MM.1S (cell line): ENCODE measurements around the gene PIAS4.

Experiments
- DNase-seq: peaks from one replicate; pipeline ENCODE4 v3.0.0-alpha.2; 2015
- H2AFZ ChIP-seq: fragments of 300-600 bp; sonication (generic); 2 replicates; pipeline ENCODE4 v1.6.0; 2016; ENCODE audit warnings: antibody characterized with exemption, low read length
- H3F3A ChIP-seq: fragments of 300-600 bp; sonication (generic); 2 replicates; pipeline ENCODE4 v1.6.1; 2016; ENCODE audit warnings: mild to moderate bottlenecking, antibody characterized with exemption, low read length, moderate library complexity, mixed read lengths; ENCODE audit not compliant: insufficient read depth
- H3K27ac ChIP-seq: fragments of 300-600 bp; sonication (generic); 2 replicates; pipeline ENCODE4 v1.5.1; 2016; ENCODE audit warnings: mild to moderate bottlenecking, low read length
- H3K27me3 ChIP-seq: fragments of 300-600 bp; sonication (generic); replicated peaks from 2 replicates; pipeline ENCODE4 v1.6.0; 2016; ENCODE audit warnings: low read length; ENCODE audit not compliant: insufficient read depth
- H3K36me3 ChIP-seq: fragments of 300-600 bp; sonication (generic); replicated peaks from 2 replicates; pipeline ENCODE4 v1.6.1; 2016; ENCODE audit warnings: mild to moderate bottlenecking, low read length, mixed read lengths; ENCODE audit not compliant: insufficient read depth
- H3K4me1 ChIP-seq: fragments of 300-600 bp; sonication (generic); 2 replicates; pipeline ENCODE4 v1.6.1; 2016; ENCODE audit warnings: low read length, mixed read lengths
- H3K4me2 ChIP-seq: fragments of 300-600 bp; sonication (generic); 2 replicates; pipeline ENCODE4 v1.6.0; 2016; ENCODE audit warnings: low read depth, low read length
- H3K4me3 ChIP-seq: fragments of 300-600 bp; sonication (generic); 2 replicates; pipeline ENCODE4 v1.5.1; 2016; ENCODE audit warnings: low read length, mixed read lengths
- H3K79me2 ChIP-seq: fragments of 300-600 bp; sonication (generic); 2 replicates; pipeline ENCODE4 v1.6.1; 2016; ENCODE audit warnings: mixed run types, low read length, mixed read lengths
- H3K9ac ChIP-seq: fragments of 300-600 bp; sonication (generic); 2 replicates; pipeline ENCODE4 v1.6.1; 2016; ENCODE audit warnings: low read length, mixed read lengths
- H3K9me2 ChIP-seq: fragments of 300-600 bp; sonication (generic); replicated peaks from 2 replicates; pipeline ENCODE4 v1.6.1; 2016; ENCODE audit warnings: mild to moderate bottlenecking, low read length, mixed read lengths; ENCODE audit not compliant: insufficient read depth
- H3K9me3 ChIP-seq: fragments of 300-600 bp; sonication (generic); replicated peaks from 2 replicates; pipeline ENCODE4 v1.6.1; 2016; ENCODE audit warnings: mild to moderate bottlenecking, low read length, mixed read lengths; ENCODE audit not compliant: insufficient read depth
- H4K20me1 ChIP-seq: fragments of 300-600 bp; sonication (generic); 2 replicates; pipeline ENCODE4 v1.6.1; 2016; ENCODE audit warnings: mild to moderate bottlenecking, low read length, moderate library complexity, mixed read lengths; ENCODE audit not compliant: insufficient read depth
- EZH2 ChIP-seq: fragments of 300-600 bp; sonication (generic); optimal IDR thresholded peaks from 2 replicates; pipeline ENCODE3; 2017; ENCODE audit warnings: low read depth, mild to moderate bottlenecking, antibody characterized with exemption, low read length, mixed read lengths
- EZH2phosphoT487 ChIP-seq: fragments of 300-600 bp; sonication (generic); IDR thresholded peaks from 2 replicates; pipeline ENCODE4 v1.6.1; 2018; ENCODE audit warnings: antibody characterized with exemption, low read length
- TF ChIP-seq, protein P1 (sequence below): fragments of 300-600 bp; sonication (generic); IDR thresholded peaks from 2 replicates; pipeline ENCODE4 v1.5.1; 2016; ENCODE audit warnings: antibody characterized with exemption, low read length, mixed read lengths

The PIAS4 gene

GRCh38 chr19:4035582-4035981 lies 28.0 kb downstream of the PIAS4 start:
- Histone ChIP-seq H3K9ac (no peak overlapping the region), H3K4me1 (no peaks in the 10 kb centered on the region), H3K36me3 (no peaks in the 10 kb centered on the region), H3K79me2 (no peaks in the 10 kb centered on the region), H4K20me1 (no peaks in the 10 kb centered on the region), H3K27me3 (no peaks in the 10 kb centered on the region), H3K4me2 (no peak overlapping the region), H3K9me3 (no peaks in the 10 kb centered on the region), H3K4me3 (no peak overlapping the region), H2AFZ (no peak overlapping the region), H3K27ac (no peak overlapping the region), H3K9me2 (no peaks in the 10 kb centered on the region), H3F3A (no peaks in the 10 kb centered on the region; the same call in 1 of the 2 replicates)
- TF ChIP-seq, protein P1, sequence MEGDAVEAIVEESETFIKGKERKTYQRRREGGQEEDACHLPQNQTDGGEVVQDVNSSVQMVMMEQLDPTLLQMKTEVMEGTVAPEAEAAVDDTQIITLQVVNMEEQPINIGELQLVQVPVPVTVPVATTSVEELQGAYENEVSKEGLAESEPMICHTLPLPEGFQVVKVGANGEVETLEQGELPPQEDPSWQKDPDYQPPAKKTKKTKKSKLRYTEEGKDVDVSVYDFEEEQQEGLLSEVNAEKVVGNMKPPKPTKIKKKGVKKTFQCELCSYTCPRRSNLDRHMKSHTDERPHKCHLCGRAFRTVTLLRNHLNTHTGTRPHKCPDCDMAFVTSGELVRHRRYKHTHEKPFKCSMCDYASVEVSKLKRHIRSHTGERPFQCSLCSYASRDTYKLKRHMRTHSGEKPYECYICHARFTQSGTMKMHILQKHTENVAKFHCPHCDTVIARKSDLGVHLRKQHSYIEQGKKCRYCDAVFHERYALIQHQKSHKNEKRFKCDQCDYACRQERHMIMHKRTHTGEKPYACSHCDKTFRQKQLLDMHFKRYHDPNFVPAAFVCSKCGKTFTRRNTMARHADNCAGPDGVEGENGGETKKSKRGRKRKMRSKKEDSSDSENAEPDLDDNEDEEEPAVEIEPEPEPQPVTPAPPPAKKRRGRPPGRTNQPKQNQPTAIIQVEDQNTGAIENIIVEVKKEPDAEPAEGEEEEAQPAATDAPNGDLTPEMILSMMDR: no peak
- TF ChIP-seq EZH2 (no peak), EZH2phosphoT487 (no peak)
- DNase-seq: no peak

GRCh38 chr19:4036576-4037300 lies 29.2 kb downstream of the PIAS4 start:
- Histone ChIP-seq H3K9me2 (no peaks in the 10 kb centered on the region), H3K36me3 (no peaks in the 10 kb centered on the region), H3F3A (peaks cover 7% of the 10 kb centered on the region; the same call in 1 of the 2 replicates), H3K79me2 (no peaks in the 10 kb centered on the region), H2AFZ (no peak overlapping the region), H3K4me2 (no peak overlapping the region), H3K9ac (no peak overlapping the region), H3K27ac (no peak overlapping the region), H3K9me3 (no peaks in the 10 kb centered on the region), H3K27me3 (no peaks in the 10 kb centered on the region), H3K4me1 (no peaks in the 10 kb centered on the region), H3K4me3 (no peak overlapping the region), H4K20me1 (no peaks in the 10 kb centered on the region)
- DNase-seq: no peak
- TF ChIP-seq EZH2: no peak
- TF ChIP-seq, protein P1: no peak
- no peak for TF ChIP-seq EZH2phosphoT487

DNA sequence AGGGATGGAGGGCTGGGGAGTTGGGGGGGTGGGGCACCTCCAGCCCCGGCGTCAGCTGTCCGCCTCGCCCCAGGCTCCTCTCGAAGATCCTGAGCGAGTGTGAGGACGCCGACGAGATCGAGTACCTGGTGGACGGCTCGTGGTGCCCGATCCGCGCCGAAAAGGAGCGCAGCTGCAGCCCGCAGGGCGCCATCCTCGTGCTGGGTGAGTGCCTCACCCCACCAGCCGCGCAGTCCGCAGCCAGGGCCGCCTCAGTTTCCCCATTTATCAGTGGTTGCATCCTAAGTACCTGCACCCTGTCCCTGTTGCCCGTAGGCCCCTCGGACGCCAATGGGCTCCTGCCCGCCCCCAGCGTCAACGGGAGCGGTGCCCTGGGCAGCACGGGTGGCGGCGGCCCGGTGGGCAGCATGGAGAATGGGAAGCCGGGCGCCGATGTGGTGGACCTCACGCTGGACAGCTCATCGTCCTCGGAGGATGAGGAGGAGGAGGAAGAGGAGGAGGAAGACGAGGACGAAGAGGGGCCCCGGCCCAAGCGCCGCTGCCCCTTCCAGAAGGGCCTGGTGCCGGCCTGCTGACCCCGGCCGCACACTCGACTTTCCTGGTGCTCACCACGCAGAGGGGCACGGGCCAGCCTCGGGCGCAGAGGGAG lies 29.9 kb downstream of the PIAS4 start:
- H3K4me2 ChIP-seq: no peak overlapping the region

More for the DNA sequence above, 29.9 kb downstream of the PIAS4 start:
- no peaks in the 10 kb centered on the region for H3K9me3 ChIP-seq
- H2AFZ ChIP-seq: no peak overlapping the region
- H4K20me1 ChIP-seq: no peaks in the 10 kb centered on the region; the same call in 1 of the 2 replicates
- DNase-seq: no peak
- no peaks in the 10 kb centered on the region for H3K36me3 ChIP-seq
- no peaks in the 10 kb centered on the region for H3K79me2 ChIP-seq
- H3K4me3 ChIP-seq: no peak overlapping the region
- no peaks in the 10 kb centered on the region for H3K27me3 ChIP-seq
- no peak for TF ChIP-seq EZH2
- TF ChIP-seq, protein P1: no peak
- peaks cover 7% of the 10 kb centered on the region; the same call in 1 of the 2 replicates for H3F3A ChIP-seq
- H3K9ac ChIP-seq: no peak overlapping the region
- H3K4me1 ChIP-seq: no peaks in the 10 kb centered on the region
- H3K27ac ChIP-seq: no peak overlapping the region
- H3K9me2 ChIP-seq: no peaks in the 10 kb centered on the region
